Activated naive CD8-positive, alpha-beta T cell treated with anti-CD3 and anti-CD28 coated beads, Interleukin-2, amount 10 ng/mL, durations not matched to agents 7 days and 5 days (primary cell): Measurements from ENCODE around the gene LIMD2. TPM values are rescaled to one million over a fixed set of nuclear protein-coding genes. Genes with fewer than 3 reads are reported as not detected.
A peak's percentile ranks its signal among the peaks of the same experiment; 100 is the strongest.

Source experiments
- ATAC-seq: fragments of 150-1000 bp; cut with Tn5 transposase; one replicate; pipeline ENCODE4 v1.10.0; 2021; ENCODE audit warnings: low read depth, moderate library complexity
- POLR2A ChIA-PET: fragments of 350-600 bp; sonication (Branson Sonifier 250); formaldehyde crosslinking; loops from one replicate; lab custom pipeline; 2021; ENCODE audit warnings: antibody characterized with exemption; lab: Charles Lee
- DNase-seq: peaks from one replicate; pipeline ENCODE4 v3.0.0; 2021
- H3K27ac Mint-ChIP-seq: one replicate; pipeline ENCODE4 v1.8.0; 2022; ENCODE audit warnings: mild to moderate bottlenecking, mixed read lengths
- H3K27me3 Mint-ChIP-seq: one replicate; pipeline ENCODE4 v1.8.0; 2022; ENCODE audit warnings: mild to moderate bottlenecking, moderate library complexity, mixed read lengths
- H3K36me3 Mint-ChIP-seq: one replicate; pipeline ENCODE4 v1.8.0; 2021; ENCODE audit warnings: mild to moderate bottlenecking, mixed read lengths
- H3K4me1 Mint-ChIP-seq: one replicate; pipeline ENCODE4 v1.8.0; 2021; ENCODE audit warnings: mixed read lengths
- H3K4me3 Mint-ChIP-seq: one replicate; pipeline ENCODE4 v1.8.0; 2022; ENCODE audit warnings: mild to moderate bottlenecking, moderate library complexity, mixed read lengths
- H3K9me3 Mint-ChIP-seq: one replicate; pipeline ENCODE4 v1.8.0; 2021; ENCODE audit warnings: mixed read lengths
- total RNA-seq, 2 experiments: library from RNA; stranded (reverse); gene quantifications; one replicate each; pipeline ENCODE4 v1.2.3, GENCODE V29; 2021

LIMD2 gene
- total RNA-seq, 2 experiments from 2014 or later: 452 to 453 TPM

DNA sequence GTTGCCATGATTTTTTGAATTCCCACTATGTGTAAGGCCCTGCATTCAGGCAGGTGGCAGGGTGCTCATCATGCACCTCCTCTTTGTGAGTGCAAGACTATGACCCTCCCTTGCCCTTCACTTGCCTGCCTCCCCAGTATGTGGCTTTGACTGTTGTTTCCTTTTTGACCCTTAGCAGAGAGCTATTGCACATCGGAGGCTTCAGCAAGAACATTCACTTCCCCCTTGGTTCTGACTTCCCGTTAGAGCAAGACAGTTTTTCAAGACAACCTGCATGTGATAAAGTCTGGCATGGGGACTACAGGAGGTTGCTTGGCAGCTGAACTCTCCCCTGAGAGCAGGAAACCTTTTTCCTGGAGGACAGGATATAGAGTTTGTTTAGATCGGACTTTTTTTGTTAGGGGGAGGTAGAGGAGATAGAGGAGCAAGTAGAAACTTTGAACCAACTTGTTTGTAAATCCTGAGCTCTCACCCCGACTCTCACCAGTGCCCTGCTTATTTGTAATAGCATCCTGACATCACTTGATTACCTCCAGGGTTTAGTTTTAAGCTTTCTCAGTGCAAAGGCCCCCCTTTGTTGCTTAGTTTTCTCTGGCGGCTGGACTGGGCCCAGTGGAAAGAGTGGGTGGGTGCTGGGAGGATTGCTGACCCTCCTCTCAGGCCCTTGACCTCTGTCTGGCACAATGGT, 34.3 kb downstream of the LIMD2 start:
- peak overlapping the region; percentile 75 for H3K27ac Mint-ChIP-seq
- H3K27me3 Mint-ChIP-seq: no peaks in the 10 kb centered on the region
- POLR2A ChIA-PET: interaction anchor here (0.6 to 1.8 kb wide), 3 partner anchors 32 to 44 kb away, joined by 3 to 5 read pairs (median 4); partner anchors contain the start of gene MAP3K3
- H3K4me3 Mint-ChIP-seq: peak overlapping the region; percentile 13
- ATAC-seq (peak; percentile 46), DNase-seq (no peak)
- H3K4me1 Mint-ChIP-seq: peaks cover 25% of the 10 kb centered on the region
- peaks cover 26% of the 10 kb centered on the region for H3K36me3 Mint-ChIP-seq
- H3K9me3 Mint-ChIP-seq: no peaks in the 10 kb centered on the region

DNA sequence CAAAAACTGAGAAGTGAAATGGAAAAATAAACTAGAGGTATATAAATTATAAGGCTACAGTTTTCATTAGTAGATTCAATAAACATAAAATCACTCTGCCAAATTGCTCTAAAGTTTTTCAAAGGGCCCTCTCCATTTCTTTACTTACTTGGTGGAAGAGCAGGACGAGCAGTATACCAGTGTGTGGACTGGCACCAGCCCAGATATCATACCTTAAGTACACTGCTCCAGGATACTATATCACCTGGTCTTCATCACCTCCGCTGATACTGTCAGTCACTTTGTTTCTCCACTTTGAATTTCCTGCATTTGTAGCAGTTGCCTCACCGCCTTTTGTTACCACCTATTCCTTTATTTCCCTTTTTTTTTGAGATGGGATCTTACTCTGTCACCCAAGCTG, 40.1 kb downstream of the LIMD2 start:
- Mint-ChIP-seq H3K36me3 (peaks cover 18% of the 10 kb centered on the region), H3K4me1 (peaks cover 7% of the 10 kb centered on the region), H3K4me3 (no peak overlapping the region), H3K27ac (no peak overlapping the region), H3K9me3 (no peaks in the 10 kb centered on the region), H3K27me3 (no peaks in the 10 kb centered on the region)
- POLR2A ChIA-PET: no interaction called here
- ATAC-seq (no peak), DNase-seq (no peak)

- peaks cover 19% of the 10 kb centered on the region for H3K36me3 Mint-ChIP-seq
- ATAC-seq (no peak), DNase-seq (no peak)
- POLR2A ChIA-PET: no interaction called here
- no peaks in the 10 kb centered on the region for H3K9me3 Mint-ChIP-seq
- H3K27me3 Mint-ChIP-seq: no peaks in the 10 kb centered on the region
- H3K27ac Mint-ChIP-seq: no peak overlapping the region
- no peaks in the 10 kb centered on the region for H3K4me1 Mint-ChIP-seq
- no peak overlapping the region for H3K4me3 Mint-ChIP-seq
These were observed 41.6 kb downstream of the LIMD2 start for GRCh38 chr17:63658366-63658765.

DNA sequence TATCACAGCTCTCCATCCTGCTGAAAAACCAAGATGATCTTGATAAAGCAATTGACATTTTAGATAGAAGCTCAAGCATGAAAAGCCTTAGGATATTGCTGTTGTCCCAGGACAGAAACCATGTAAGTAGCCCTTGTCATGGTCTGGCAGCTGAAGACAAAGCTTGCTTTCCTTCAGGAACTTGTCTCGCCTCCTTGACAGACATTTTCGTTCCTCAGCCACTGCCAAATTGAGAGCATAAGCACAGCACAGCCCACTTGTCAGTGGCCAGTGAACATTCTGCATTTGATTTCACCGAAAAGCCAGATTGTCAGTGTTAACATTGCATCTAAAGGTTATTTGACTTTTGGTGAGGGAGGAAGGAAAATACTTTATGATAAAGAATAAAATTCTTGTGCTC, 42.1 kb downstream of the LIMD2 start:
- H3K27ac Mint-ChIP-seq: no peak overlapping the region
- H3K4me3 Mint-ChIP-seq: no peak overlapping the region
- POLR2A ChIA-PET: no interaction called here
- DNase-seq: no peak
- peaks cover 20% of the 10 kb centered on the region for H3K36me3 Mint-ChIP-seq
- H3K9me3 Mint-ChIP-seq: no peaks in the 10 kb centered on the region
- ATAC-seq: no peak
- H3K27me3 Mint-ChIP-seq: no peaks in the 10 kb centered on the region
- no peaks in the 10 kb centered on the region for H3K4me1 Mint-ChIP-seq

DNA sequence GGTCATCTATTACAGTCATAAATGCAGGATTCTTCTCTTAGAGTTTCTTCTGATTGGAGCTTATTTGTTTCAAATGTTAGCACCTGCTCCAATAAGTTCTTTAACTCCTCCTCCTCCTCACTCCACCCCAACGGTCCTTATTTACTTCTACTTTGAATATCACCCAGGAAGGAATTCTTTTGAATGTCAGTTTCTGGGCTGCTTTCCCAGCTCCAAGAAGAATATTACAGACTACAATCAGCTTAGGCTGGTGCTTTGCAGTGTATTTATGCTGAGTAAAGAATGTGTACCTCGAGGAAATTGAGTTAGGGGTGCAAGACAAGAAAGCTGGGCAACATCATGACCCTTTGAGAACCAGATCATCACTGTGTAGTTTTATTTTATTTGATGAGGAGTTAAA, 46.9 kb downstream of the LIMD2 start:
- Mint-ChIP-seq H3K36me3 (peaks cover 36% of the 10 kb centered on the region), H3K4me1 (peaks cover 14% of the 10 kb centered on the region), H3K27ac (no peak overlapping the region), H3K9me3 (no peaks in the 10 kb centered on the region), H3K4me3 (no peak overlapping the region), H3K27me3 (no peaks in the 10 kb centered on the region)
- no peak for ATAC-seq
- DNase-seq: no peak
- POLR2A ChIA-PET: no interaction called here

- H3K27me3 Mint-ChIP-seq: no peaks in the 10 kb centered on the region
- no peak overlapping the region for H3K27ac Mint-ChIP-seq
- peaks cover 32% of the 10 kb centered on the region for H3K36me3 Mint-ChIP-seq
- DNase-seq (no peak), ATAC-seq (no peak)
- POLR2A ChIA-PET: no interaction called here
- peaks cover 14% of the 10 kb centered on the region for H3K4me1 Mint-ChIP-seq
- no peaks in the 10 kb centered on the region for H3K9me3 Mint-ChIP-seq
- no peak overlapping the region for H3K4me3 Mint-ChIP-seq
These were observed 47.8 kb downstream of the LIMD2 start for GRCh38 chr17:63652106-63652505.

DNA sequence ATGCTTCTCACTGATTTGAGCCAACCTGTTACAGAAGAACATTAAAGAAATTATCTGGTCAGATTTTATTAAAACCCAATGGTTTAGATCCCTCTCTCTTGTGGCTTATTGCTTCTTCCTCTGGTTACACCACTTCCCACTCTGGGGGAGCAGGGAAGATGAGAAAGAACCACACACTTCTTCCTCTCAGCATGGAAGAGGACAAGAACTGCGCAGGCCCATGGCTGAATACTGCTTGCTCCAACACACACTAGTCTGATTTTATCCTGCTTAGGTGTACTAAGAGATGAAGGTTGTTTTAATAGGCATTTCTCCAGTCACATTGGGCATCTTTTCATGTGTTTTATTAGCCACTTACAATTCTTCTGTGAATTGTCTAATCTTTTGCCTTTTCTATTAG, 50.1 kb downstream of the LIMD2 start:
- Mint-ChIP-seq H3K36me3 (peaks cover 36% of the 10 kb centered on the region), H3K27ac (no peak overlapping the region), H3K27me3 (no peaks in the 10 kb centered on the region), H3K9me3 (no peaks in the 10 kb centered on the region), H3K4me1 (peaks cover 16% of the 10 kb centered on the region), H3K4me3 (peak overlapping the region; percentile 39)
- ATAC-seq (no peak), DNase-seq (no peak)
- POLR2A ChIA-PET: interaction anchor here (0.6 kb wide), 1 partner anchor 82 kb away, joined by 4 read pairs; no protein-coding TSS in a partner anchor

GRCh38 chr17:63647936-63648335, 52.0 kb downstream of the LIMD2 start:
- DNase-seq (no peak), ATAC-seq (no peak)
- Mint-ChIP-seq H3K4me1 (peaks cover 16% of the 10 kb centered on the region), H3K36me3 (peaks cover 27% of the 10 kb centered on the region), H3K4me3 (no peak overlapping the region), H3K27ac (no peak overlapping the region), H3K27me3 (no peaks in the 10 kb centered on the region), H3K9me3 (no peaks in the 10 kb centered on the region)
- POLR2A ChIA-PET: no interaction called here

DNA sequence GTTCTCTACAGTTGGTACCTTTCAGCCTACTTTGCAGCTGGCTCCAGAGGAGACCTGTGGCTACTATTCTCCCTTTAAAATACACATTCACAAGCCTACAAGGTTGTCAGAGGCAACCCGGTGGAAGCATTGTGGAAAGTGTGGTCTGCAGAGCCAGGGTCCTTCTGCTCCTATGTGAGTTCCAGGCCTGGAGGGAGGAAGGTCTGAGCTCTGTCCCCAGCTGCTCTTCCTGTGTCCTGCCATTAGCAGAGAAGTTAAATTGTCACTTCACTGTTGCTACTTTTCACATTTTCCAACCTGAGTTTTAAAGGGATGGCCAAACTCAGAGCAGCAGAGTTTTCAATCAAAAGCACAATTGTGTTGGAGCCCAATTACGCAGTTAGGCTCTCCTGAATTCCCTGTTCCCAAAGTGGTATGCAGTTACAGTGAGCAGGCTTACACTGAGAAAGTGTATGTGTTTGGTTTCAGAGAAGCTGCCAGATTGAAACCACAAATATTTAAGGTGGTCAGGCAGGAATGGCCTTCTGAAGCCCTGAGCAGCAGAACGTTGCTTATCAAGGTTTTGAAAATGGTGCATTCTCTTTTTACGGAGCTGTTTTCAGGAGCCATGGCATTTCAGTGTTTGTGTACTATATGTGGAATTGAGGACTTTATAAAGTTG, 52.7 kb downstream of the LIMD2 start:
- DNase-seq (no peak), ATAC-seq (no peak)
- H3K4me1 Mint-ChIP-seq: peaks cover 16% of the 10 kb centered on the region
- H3K27ac Mint-ChIP-seq: no peak overlapping the region
- no peaks in the 10 kb centered on the region for H3K27me3 Mint-ChIP-seq
- H3K9me3 Mint-ChIP-seq: no peaks in the 10 kb centered on the region
- POLR2A ChIA-PET: no interaction called here
- H3K36me3 Mint-ChIP-seq: peaks cover 19% of the 10 kb centered on the region
- H3K4me3 Mint-ChIP-seq: no peak overlapping the region

- H3K36me3 Mint-ChIP-seq: peaks cover 15% of the 10 kb centered on the region
- H3K4me3 Mint-ChIP-seq: no peak overlapping the region
- ATAC-seq: no peak
- POLR2A ChIA-PET: no interaction called here
- H3K9me3 Mint-ChIP-seq: no peaks in the 10 kb centered on the region
- DNase-seq: no peak
- peaks cover 16% of the 10 kb centered on the region for H3K4me1 Mint-ChIP-seq
- H3K27me3 Mint-ChIP-seq: no peaks in the 10 kb centered on the region
- no peak overlapping the region for H3K27ac Mint-ChIP-seq
These were observed 53.5 kb downstream of the LIMD2 start for GRCh38 chr17:63646488-63646806.

Other genes with a start within 250 kb of the LIMD2 start
- 10 to 100 TPM; 18.2 to 19.3 TPM for gene ACE, start 223.1 kb downstream of the LIMD2 start, total RNA-seq
- gene KCNH6, start 176.8 kb downstream of the LIMD2 start, total RNA-seq: not detected
- 100 to 1,000 TPM; 113 TPM for gene DCAF7, start 149.6 kb downstream of the LIMD2 start, total RNA-seq
- gene TACO1, start 99.2 kb downstream of the LIMD2 start, total RNA-seq: 10 to 100 TPM; 19.3 to 24.8 TPM
- gene MAP3K3, start 77.7 kb downstream of the LIMD2 start, total RNA-seq: 10 to 100 TPM; 49.0 to 51.2 TPM
- 10 to 100 TPM; 54.0 to 61.4 TPM for gene STRADA, start 41.7 kb upstream of the LIMD2 start, total RNA-seq
- gene CCDC47, start 73.5 kb upstream of the LIMD2 start, total RNA-seq: 10 to 100 TPM; 47.0 to 54.8 TPM
- 100 to 1,000 TPM; 126 to 143 TPM for gene DDX42, start 74.0 kb upstream of the LIMD2 start, total RNA-seq
- gene PSMC5, start 127.3 kb upstream of the LIMD2 start, total RNA-seq: 100 to 1,000 TPM; 132 to 135 TPM
- 10 to 100 TPM; 56.7 to 58.6 TPM for gene FTSJ3, start 127.5 kb upstream of the LIMD2 start, total RNA-seq
- gene SMARCD2, start 142.6 kb upstream of the LIMD2 start, total RNA-seq: 100 to 1,000 TPM; 129 to 138 TPM
- gene CSH2, start 173.6 kb upstream of the LIMD2 start, total RNA-seq: not detected
- not detected for gene GH2, start 181.8 kb upstream of the LIMD2 start, total RNA-seq
- not detected for gene CSH1, start 196.4 kb upstream of the LIMD2 start, total RNA-seq
- gene CSHL1, start 211.1 kb upstream of the LIMD2 start, total RNA-seq: not detected
- gene GH1, start 218.7 kb upstream of the LIMD2 start, total RNA-seq: not detected
- gene CD79B, start 232.2 kb upstream of the LIMD2 start, total RNA-seq: 10 to 100 TPM; 17.0 to 19.6 TPM